D721Med (cell line): Measurements from ENCODE around the gene WFIKKN2.

Experiments used
- DNase-seq: peaks from one replicate; pipeline ENCODE4 v3.0.0; 2011; ENCODE audit warnings: low spot score; ENCODE audit not compliant: insufficient read length
- FAIRE-seq: peaks from 2 replicates; lab custom pipeline; 2011; peaks lifted over from hg19 to GRCh38; lab: Jason Lieb, UNC
- TF ChIP-seq, protein P1 (sequence below): IDR thresholded peaks from 2 replicates; pipeline ENCODE4 v1.5.1; 2012; ENCODE audit warnings: mild to moderate bottlenecking, control low read depth; ENCODE audit not compliant: insufficient read depth; ENCODE audit errors: missing control alignments

The WFIKKN2 gene

DNA sequence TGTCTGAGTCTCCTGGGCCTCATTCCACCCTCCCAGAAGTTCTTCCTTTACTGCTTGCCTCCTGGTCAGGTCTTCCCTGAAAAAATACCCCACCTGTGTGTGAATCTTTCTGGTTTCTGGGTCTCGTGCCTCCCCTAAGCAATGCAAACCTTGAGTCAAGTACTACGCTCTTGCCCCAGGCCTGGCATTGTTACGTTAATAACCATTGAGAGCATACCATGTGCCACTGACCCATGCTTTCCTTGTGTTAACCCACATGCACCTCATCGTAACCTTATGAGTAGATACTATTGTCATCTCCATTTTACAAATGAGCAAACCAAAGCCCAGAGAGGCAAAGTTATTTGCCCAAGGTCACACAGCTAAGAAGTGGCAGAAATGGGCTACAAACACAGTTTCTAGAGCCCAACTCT is 56.2 kb downstream of the WFIKKN2 start:
- no peak for DNase-seq
- no peak for FAIRE-seq
- TF ChIP-seq, protein P1, sequence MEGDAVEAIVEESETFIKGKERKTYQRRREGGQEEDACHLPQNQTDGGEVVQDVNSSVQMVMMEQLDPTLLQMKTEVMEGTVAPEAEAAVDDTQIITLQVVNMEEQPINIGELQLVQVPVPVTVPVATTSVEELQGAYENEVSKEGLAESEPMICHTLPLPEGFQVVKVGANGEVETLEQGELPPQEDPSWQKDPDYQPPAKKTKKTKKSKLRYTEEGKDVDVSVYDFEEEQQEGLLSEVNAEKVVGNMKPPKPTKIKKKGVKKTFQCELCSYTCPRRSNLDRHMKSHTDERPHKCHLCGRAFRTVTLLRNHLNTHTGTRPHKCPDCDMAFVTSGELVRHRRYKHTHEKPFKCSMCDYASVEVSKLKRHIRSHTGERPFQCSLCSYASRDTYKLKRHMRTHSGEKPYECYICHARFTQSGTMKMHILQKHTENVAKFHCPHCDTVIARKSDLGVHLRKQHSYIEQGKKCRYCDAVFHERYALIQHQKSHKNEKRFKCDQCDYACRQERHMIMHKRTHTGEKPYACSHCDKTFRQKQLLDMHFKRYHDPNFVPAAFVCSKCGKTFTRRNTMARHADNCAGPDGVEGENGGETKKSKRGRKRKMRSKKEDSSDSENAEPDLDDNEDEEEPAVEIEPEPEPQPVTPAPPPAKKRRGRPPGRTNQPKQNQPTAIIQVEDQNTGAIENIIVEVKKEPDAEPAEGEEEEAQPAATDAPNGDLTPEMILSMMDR = no peak
